NCI-H128 (cell line): ENCODE data around the gene TRAPPC4.

ENCODE experiments used
- DNase-seq: peaks from one replicate; lab custom pipeline; 2025; ENCODE audit not compliant: unreplicated experiment; lab: John Stamatoyannopoulos, UW

Gene TRAPPC4

DNA sequence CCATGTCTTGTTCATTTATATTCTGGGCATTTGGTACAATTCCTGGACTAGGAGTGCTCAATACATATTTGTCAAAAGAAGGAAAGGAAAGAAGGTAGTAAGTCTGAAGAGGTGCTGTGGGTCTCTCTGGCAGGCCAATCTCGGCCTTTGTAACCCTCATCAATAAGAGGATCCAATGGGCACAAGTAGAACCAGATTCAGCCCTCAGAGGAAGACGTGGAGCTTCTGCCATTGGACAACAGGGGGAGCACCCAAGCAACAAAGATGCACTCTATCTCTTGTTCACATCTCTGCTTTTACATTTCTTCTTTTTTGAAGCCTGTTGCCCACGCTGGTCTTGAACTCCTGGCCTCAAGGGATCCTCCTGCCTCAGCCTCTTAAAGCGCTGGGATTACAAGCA lies 46.8 kb downstream of the TRAPPC4 start:
- no peak for DNase-seq

DNA sequence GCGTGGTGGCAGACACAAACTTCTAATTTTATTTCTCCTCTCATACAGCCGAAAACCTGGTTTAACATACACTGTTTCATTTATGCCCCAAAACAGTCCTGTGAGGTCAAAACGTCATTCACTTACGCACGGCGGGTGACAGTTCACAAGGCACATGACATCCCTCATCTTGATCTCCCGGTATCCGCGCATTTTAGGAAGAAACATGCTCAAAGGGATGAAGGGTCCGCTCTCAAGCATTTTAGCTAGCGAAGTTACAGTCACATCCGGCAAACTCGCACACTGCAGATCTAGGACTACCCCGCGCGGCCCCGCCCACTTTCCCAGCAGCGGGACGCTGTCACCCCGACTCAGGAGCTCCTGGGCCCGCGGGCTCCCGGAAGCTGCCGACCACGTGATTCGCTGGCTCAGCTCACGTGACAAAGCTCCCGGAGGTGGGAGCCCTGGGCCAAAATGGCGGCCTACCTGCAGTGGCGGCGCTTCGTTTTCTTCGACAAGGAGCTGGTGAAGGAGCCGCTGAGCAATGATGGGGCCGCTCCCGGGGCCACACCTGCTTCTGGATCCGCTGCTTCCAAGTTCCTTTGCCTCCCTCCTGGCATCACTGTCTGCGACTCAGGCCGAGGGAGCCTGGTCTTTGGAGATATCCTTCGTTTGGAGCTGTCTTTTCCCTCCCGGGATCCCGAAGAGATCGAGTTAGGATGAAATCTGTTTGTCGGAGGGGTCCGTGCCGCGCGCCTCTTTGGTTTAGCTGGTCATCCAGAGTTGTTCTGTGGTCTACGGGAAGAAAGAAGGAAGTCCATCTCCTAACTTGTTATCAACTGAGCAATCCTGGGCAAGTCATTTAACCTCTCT lies 49.0 kb downstream of the TRAPPC4 start, which contains the start of gene VPS11:
Gene VPS11 (plus strand): TSS at position 448 of the 852 bp plus-strand sequence. CDS start 6 bp downstream, at position 454.
- peak; percentile 88 for DNase-seq
